GM18951 (cell line): ENCODE data around the gene STRIP1.
"Not testable (repeated sequence)": the region's sequence is repeated elsewhere in the genome, so short reads cannot be mapped to it uniquely, and the experiment has no call there.

ENCODE experiments used
- POLR2A ChIP-seq: IDR thresholded peaks from 4 replicates; pipeline ENCODE4 v1.6.1; 2011; ENCODE audit warnings: mild to moderate bottlenecking; ENCODE audit not compliant: insufficient read length, insufficient read depth; ENCODE audit errors: extremely low read depth
- in situ Hi-C: fragments of 300-500 bp; cut with MboI; formaldehyde crosslinking; loops from one replicate; pipeline ENCODE4 v1.12.0; 2022; ENCODE audit warnings: low sequenced_read_pairs, mixed read lengths, inconsistent platforms; ENCODE audit not compliant: unreplicated experiment

Gene STRIP1

GRCh38 chr1:110062612-110063011 lies 28.2 kb downstream of the STRIP1 start:
- TF ChIP-seq POLR2A: no peak
- in situ Hi-C loops: no loop called here

- TF ChIP-seq POLR2A: no peak
- in situ Hi-C loops: no loop called here
These were observed 29.4 kb downstream of the STRIP1 start for GRCh38 chr1:110063781-110064180.

- TF ChIP-seq POLR2A: no peak
- in situ Hi-C loops: no loop called here
These were observed 30.3 kb downstream of the STRIP1 start for GRCh38 chr1:110064576-110065337.

- no peak for TF ChIP-seq POLR2A
- in situ Hi-C loops: no loop called here
These were observed 31.4 kb downstream of the STRIP1 start for GRCh38 chr1:110065841-110066240.

- in situ Hi-C loops: no loop called here
- no peak for TF ChIP-seq POLR2A
These were observed 33.1 kb downstream of the STRIP1 start for GRCh38 chr1:110067479-110067892.

- TF ChIP-seq POLR2A: no peak
- in situ Hi-C loops: no loop called here
These were observed 33.6 kb downstream of the STRIP1 start for GRCh38 chr1:110067893-110068645.

GRCh38 chr1:110068646-110069403 lies 34.4 kb downstream of the STRIP1 start:
- TF ChIP-seq POLR2A: no peak
- in situ Hi-C loops: no loop called here

GRCh38 chr1:110069404-110070281 lies 35.2 kb downstream of the STRIP1 start:
- in situ Hi-C loops: no loop called here
- no peak for TF ChIP-seq POLR2A

GRCh38 chr1:110070282-110070669 lies 35.9 kb downstream of the STRIP1 start:
- in situ Hi-C loops: no loop called here

GRCh38 chr1:110070671-110071242 lies 36.3 kb downstream of the STRIP1 start, which contains the start of gene ALX3:
Gene ALX3, minus strand, starts transcription at chr1:110070672. Its CDS starts 60 bp downstream, at chr1:110070612.
- TF ChIP-seq POLR2A: no peak

More at GRCh38 chr1:110070282-110070669, 35.9 kb downstream of the STRIP1 start:
- no peak for TF ChIP-seq POLR2A

GRCh38 chr1:110074166-110074565 lies 39.7 kb downstream of the STRIP1 start:
- no peak for TF ChIP-seq POLR2A
- in situ Hi-C loops: no loop called here

More at GRCh38 chr1:110070671-110071242, 36.3 kb downstream of the STRIP1 start, which contains the start of gene ALX3:
- in situ Hi-C loops: no loop called here

- no peak for TF ChIP-seq POLR2A
- in situ Hi-C loops: no loop called here
These were observed 42.5 kb downstream of the STRIP1 start for GRCh38 chr1:110076789-110077500.

- in situ Hi-C loops: not testable (repeated sequence)
These were observed 45.6 kb downstream of the STRIP1 start for GRCh38 chr1:110079995-110080394.
